Measurements from ENCODE around the gene PCBP4.
"Not testable (repeated sequence)": the region's sequence is repeated elsewhere in the genome, so short reads cannot be mapped to it uniquely, and the experiment has no call there.

PCBP4 gene

GRCh38 chr3:51937611-51938450 lies 29.4 kb downstream of the PCBP4 start:
- no peak for DNase-seq

- no peak for DNase-seq
These were observed 30.2 kb downstream of the PCBP4 start for GRCh38 chr3:51937014-51937413.

- no peak for DNase-seq
These were observed 31.1 kb downstream of the PCBP4 start for GRCh38 chr3:51935886-51936755.

- DNase-seq: no peak
These were observed 32.0 kb downstream of the PCBP4 start for GRCh38 chr3:51934991-51935885.

- no peak for DNase-seq
These were observed 33.0 kb downstream of the PCBP4 start for GRCh38 chr3:51934139-51934850.

- no peak for DNase-seq
These were observed 33.6 kb downstream of the PCBP4 start for GRCh38 chr3:51933471-51934138.

- DNase-seq: no peak
These were observed 34.5 kb downstream of the PCBP4 start for GRCh38 chr3:51932471-51933370.

- no peak for DNase-seq
These were observed 35.5 kb downstream of the PCBP4 start for GRCh38 chr3:51931756-51932155.

- no peak for DNase-seq
These were observed 36.8 kb downstream of the PCBP4 start for GRCh38 chr3:51930439-51930838.

GRCh38 chr3:51929420-51930003 lies 37.7 kb downstream of the PCBP4 start:
- no peak for DNase-seq

- DNase-seq: not testable (repeated sequence)
These were observed 38.3 kb downstream of the PCBP4 start for GRCh38 chr3:51928981-51929380.

GRCh38 chr3:51928438-51928837 lies 38.8 kb downstream of the PCBP4 start:
- no peak for DNase-seq

- DNase-seq: no peak
These were observed 39.9 kb downstream of the PCBP4 start for GRCh38 chr3:51927061-51927977.

- no peak for DNase-seq
These were observed 46.1 kb downstream of the PCBP4 start for GRCh38 chr3:51921081-51921578.

GRCh38 chr3:51916418-51916817 lies 50.8 kb downstream of the PCBP4 start:
- DNase-seq: no peak

- DNase-seq: no peak
These were observed 59.2 kb downstream of the PCBP4 start for GRCh38 chr3:51908026-51908425.

Measured in cortex of kidney (tissue), 1 donor.